ENCODE measurements around the gene DEDD2. TPM values are rescaled to one million over a fixed set of nuclear protein-coding genes. Genes with fewer than 3 reads are reported as not detected.

DEDD2 gene
- total and polyA plus RNA-seq, 4 donors, result 21.5 to 30.2 (median 25.9) TPM

GRCh38 chr19:42151782-42152684, 65.4 kb downstream of the DEDD2 start:
- peaks cover 69% of the 10 kb centered on the region for H3K4me1 ChIP-seq (ENCODE audit: control insufficient read depth, insufficient read depth, low read length)
- no peak overlapping the region for H3K27ac ChIP-seq (ENCODE audit: low read depth, low read length)
- no peaks in the 10 kb centered on the region for H3K27me3 ChIP-seq (ENCODE audit: control insufficient read depth, insufficient read depth, low read length)
- no peak overlapping the region for H3K4me3 ChIP-seq (ENCODE audit: low read depth, low read length)
- peaks cover 3% of the 10 kb centered on the region for H3K36me3 ChIP-seq (ENCODE audit: control insufficient read depth, insufficient read depth, low read length)
- peak in 1 of 6 donors; percentile 61 for DNase-seq (ENCODE audit: low read depth in 4 of 6, low spot score in 6 of 6)
- no peaks in the 10 kb centered on the region for H3K9me3 ChIP-seq (ENCODE audit: control insufficient read depth, insufficient read depth, low read length)
- WGBS (ENCODE audit: insufficient coverage), result 68% methylated on average over 9 of the region's 20 CpGs

DNA sequence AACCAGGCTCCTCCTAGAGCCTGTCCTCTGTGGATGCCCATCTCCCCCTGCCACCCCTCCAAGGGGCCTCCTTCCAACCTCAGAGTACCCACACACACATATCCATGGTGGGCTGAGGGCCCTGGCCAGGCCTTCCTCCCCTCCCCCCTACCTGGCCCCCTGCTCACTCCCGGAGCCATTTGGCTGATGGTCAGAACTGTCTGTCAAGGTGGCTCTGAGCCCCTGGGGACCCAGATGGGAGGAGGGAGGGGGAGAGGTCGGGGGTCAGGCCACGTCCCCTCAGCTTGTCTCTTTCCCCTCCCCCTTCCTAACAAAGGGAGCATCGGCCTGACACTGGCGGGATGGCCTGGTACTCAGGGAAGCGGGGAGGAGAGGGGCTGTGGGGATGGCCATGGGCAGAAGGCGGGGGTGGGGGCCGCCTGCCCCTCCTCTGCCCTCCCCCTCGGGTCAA, 66.5 kb downstream of the DEDD2 start:
- DNase-seq (ENCODE audit: low read depth in 4 of 6, low spot score in 6 of 6), result no peak
- no peaks in the 10 kb centered on the region for H3K9me3 ChIP-seq (ENCODE audit: control insufficient read depth, insufficient read depth, low read length)
- H3K36me3 ChIP-seq (ENCODE audit: control insufficient read depth, insufficient read depth, low read length), result peaks cover 2% of the 10 kb centered on the region
- H3K27me3 ChIP-seq (ENCODE audit: control insufficient read depth, insufficient read depth, low read length), result no peaks in the 10 kb centered on the region
- no peak overlapping the region for H3K4me3 ChIP-seq (ENCODE audit: low read depth, low read length)
- peaks cover 61% of the 10 kb centered on the region for H3K4me1 ChIP-seq (ENCODE audit: control insufficient read depth, insufficient read depth, low read length)
- no CpG with 5 or more reads among the region's 9 CpGs for whole genome bisulfite sequencing (ENCODE audit: insufficient coverage)
- no peak overlapping the region for H3K27ac ChIP-seq (ENCODE audit: low read depth, low read length)

GRCh38 chr19:42150364-42150763, 67.1 kb downstream of the DEDD2 start:
- Histone ChIP-seq H3K27me3 (ENCODE audit: control insufficient read depth, insufficient read depth, low read length) (no peaks in the 10 kb centered on the region), H3K27ac (ENCODE audit: low read depth, low read length) (no peak overlapping the region), H3K36me3 (ENCODE audit: control insufficient read depth, insufficient read depth, low read length) (peaks cover 2% of the 10 kb centered on the region), H3K4me3 (ENCODE audit: low read depth, low read length) (no peak overlapping the region), H3K9me3 (ENCODE audit: control insufficient read depth, insufficient read depth, low read length) (no peaks in the 10 kb centered on the region), H3K4me1 (ENCODE audit: control insufficient read depth, insufficient read depth, low read length) (peaks cover 56% of the 10 kb centered on the region)
- 0% methylated on average over 4 of the region's 17 CpGs for WGBS (ENCODE audit: insufficient coverage)
- peak in 1 of 6 donors; percentile 83 for DNase-seq (ENCODE audit: low read depth in 4 of 6, low spot score in 6 of 6)

DNA sequence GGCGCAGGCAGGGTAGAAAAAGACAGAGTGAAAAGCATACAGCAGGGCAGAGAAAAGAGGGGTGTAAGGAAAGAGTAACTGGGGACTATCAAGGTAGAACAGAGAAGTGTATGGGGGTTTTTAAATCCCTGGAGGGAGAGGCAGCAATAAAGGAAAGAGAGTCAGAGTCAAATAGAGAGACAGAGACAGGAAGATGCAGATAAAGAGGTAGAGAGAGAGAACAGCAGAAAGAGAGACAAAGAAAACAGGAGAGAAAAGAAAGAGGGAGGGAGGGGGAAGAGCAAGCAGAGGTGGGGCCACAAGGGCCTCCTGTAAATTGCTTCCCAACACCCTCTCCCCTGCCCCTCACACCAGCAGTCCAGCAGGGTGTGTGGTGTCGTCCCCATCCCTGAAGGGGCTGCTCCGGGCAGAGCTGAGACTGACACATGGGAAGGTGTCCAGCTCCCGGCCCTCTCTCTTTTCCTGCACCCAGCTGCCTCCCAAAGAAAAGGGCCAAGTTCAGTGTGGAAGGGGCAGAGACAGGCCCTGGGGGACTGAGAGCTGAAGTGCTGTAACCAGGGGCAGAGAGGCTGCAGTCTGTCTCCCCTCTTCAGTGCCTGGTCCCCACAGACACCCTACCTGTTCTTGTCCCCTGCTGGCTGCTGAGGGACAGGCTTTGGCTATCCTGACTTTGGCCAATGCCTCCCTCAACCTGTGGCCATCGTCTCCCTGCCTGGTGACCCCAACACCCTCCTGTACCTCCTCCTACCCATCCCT, 67.9 kb downstream of the DEDD2 start:
- no peak overlapping the region for H3K4me3 ChIP-seq (ENCODE audit: low read depth, low read length)
- H3K27me3 ChIP-seq (ENCODE audit: control insufficient read depth, insufficient read depth, low read length), result no peaks in the 10 kb centered on the region
- no peaks in the 10 kb centered on the region for H3K9me3 ChIP-seq (ENCODE audit: control insufficient read depth, insufficient read depth, low read length)
- no peak for DNase-seq (ENCODE audit: low read depth in 4 of 6, low spot score in 6 of 6)
- peaks cover 2% of the 10 kb centered on the region for H3K36me3 ChIP-seq (ENCODE audit: control insufficient read depth, insufficient read depth, low read length)
- 33% methylated on average over 4 of the region's 5 CpGs for WGBS (ENCODE audit: insufficient coverage)
- H3K27ac ChIP-seq (ENCODE audit: low read depth, low read length), result no peak overlapping the region
- H3K4me1 ChIP-seq (ENCODE audit: control insufficient read depth, insufficient read depth, low read length), result peaks cover 48% of the 10 kb centered on the region

Other genes with a start within 250 kb of the DEDD2 start
- 100 to 1,000 TPM in 1 of 2 donors, 10 to 100 TPM in 1; 85.0 to 434 TPM for gene ATP1A3, start 223.4 kb downstream of the DEDD2 start, total RNA-seq
- 100 to 1,000 TPM; 643 to 704 TPM for gene ATP1A3, start 223.4 kb downstream of the DEDD2 start, polyA plus RNA-seq (ENCODE audit: insufficient read length in 2 of 2)
- gene GRIK5, start 147.5 kb downstream of the DEDD2 start, total RNA-seq, result 10 to 100 TPM; 13.1 to 21.6 TPM
- 10 to 100 TPM; 74.8 to 83.2 TPM for gene GRIK5, start 147.5 kb downstream of the DEDD2 start, polyA plus RNA-seq (ENCODE audit: insufficient read length in 2 of 2)
- 10 to 100 TPM in 1 of 2 donors, 1 to 10 TPM in 1; 7.6 to 10.7 TPM for gene ZNF574, start 141.5 kb downstream of the DEDD2 start, total RNA-seq
- 10 to 100 TPM; 17.2 to 19.4 TPM for gene ZNF574, start 141.5 kb downstream of the DEDD2 start, polyA plus RNA-seq (ENCODE audit: insufficient read length in 2 of 2)
- 1 to 10 TPM; 1.2 to 2.9 TPM for gene POU2F2, start 85.2 kb downstream of the DEDD2 start, total RNA-seq
- gene POU2F2, start 85.2 kb downstream of the DEDD2 start, polyA plus RNA-seq (ENCODE audit: insufficient read length in 2 of 2), result 10 to 100 TPM; 17.9 to 20.6 TPM
- gene ZNF526, start 2.6 kb upstream of the DEDD2 start, total RNA-seq, result 1 to 10 TPM; 4.6 to 6.6 TPM
- 1 to 10 TPM; 5.4 to 7.1 TPM for gene ZNF526, start 2.6 kb upstream of the DEDD2 start, polyA plus RNA-seq (ENCODE audit: insufficient read length in 2 of 2)
- 10 to 100 TPM; 23.7 to 35.0 TPM for gene GSK3A, start 24.9 kb upstream of the DEDD2 start, total RNA-seq
- 100 to 1,000 TPM; 138 to 147 TPM for gene GSK3A, start 24.9 kb upstream of the DEDD2 start, polyA plus RNA-seq (ENCODE audit: insufficient read length in 2 of 2)
- 10 to 100 TPM; 16.1 to 25.0 TPM for gene ERF, start 37.5 kb upstream of the DEDD2 start, total RNA-seq
- 10 to 100 TPM; 50.0 to 57.2 TPM for gene ERF, start 37.5 kb upstream of the DEDD2 start, polyA plus RNA-seq (ENCODE audit: insufficient read length in 2 of 2)
- gene CIC, start 51.6 kb upstream of the DEDD2 start, total RNA-seq, result 10 to 100 TPM; 21.0 to 28.1 TPM
- gene CIC, start 51.6 kb upstream of the DEDD2 start, polyA plus RNA-seq (ENCODE audit: insufficient read length in 2 of 2), result 10 to 100 TPM; 87.8 to 91.1 TPM
- 1 to 10 TPM in 1 of 2 donors, under 1 TPM in 1; 0.30 to 1.5 TPM for gene PRR19, start 84.5 kb upstream of the DEDD2 start, total RNA-seq
- 1 to 10 TPM; 6.4 to 6.9 TPM for gene PRR19, start 84.5 kb upstream of the DEDD2 start, polyA plus RNA-seq (ENCODE audit: insufficient read length in 2 of 2)
- gene PAFAH1B3, start 84.9 kb upstream of the DEDD2 start, total RNA-seq, result 10 to 100 TPM; 48.2 to 90.4 TPM
- 100 to 1,000 TPM; 164 to 174 TPM for gene PAFAH1B3, start 84.9 kb upstream of the DEDD2 start, polyA plus RNA-seq (ENCODE audit: insufficient read length in 2 of 2)
- 10 to 100 TPM; 11.5 to 40.9 TPM for gene TMEM145, start 95.6 kb upstream of the DEDD2 start, total RNA-seq
- 100 to 1,000 TPM in 1 of 2 donors, 10 to 100 TPM in 1; 97.1 to 119 TPM for gene TMEM145, start 95.6 kb upstream of the DEDD2 start, polyA plus RNA-seq (ENCODE audit: insufficient read length in 2 of 2)
- gene MEGF8, start 108.0 kb upstream of the DEDD2 start, total RNA-seq, result 10 to 100 TPM; 35.2 to 44.0 TPM
- 10 to 100 TPM; 84.5 to 93.3 TPM for gene MEGF8, start 108.0 kb upstream of the DEDD2 start, polyA plus RNA-seq (ENCODE audit: insufficient read length in 2 of 2)
- 1 to 10 TPM in 1 of 2 donors, under 1 TPM in 1; 0.50 to 1.2 TPM for gene CNFN, start 172.6 kb upstream of the DEDD2 start, total RNA-seq
- 1 to 10 TPM; 2.9 to 3.1 TPM for gene CNFN, start 172.6 kb upstream of the DEDD2 start, polyA plus RNA-seq (ENCODE audit: insufficient read length in 2 of 2)
- gene LIPE, start 209.7 kb upstream of the DEDD2 start, total RNA-seq, result 10 to 100 TPM in 1 of 2 donors, 1 to 10 TPM in 1; 6.7 to 10.8 TPM
- gene LIPE, start 209.7 kb upstream of the DEDD2 start, polyA plus RNA-seq (ENCODE audit: insufficient read length in 2 of 2), result 10 to 100 TPM; 29.4 to 34.2 TPM
- not detected for gene CXCL17, start 225.3 kb upstream of the DEDD2 start, total RNA-seq
- under 1 TPM in 1 of 2 donors, not detected in 1; 0.18 TPM for gene CXCL17, start 225.3 kb upstream of the DEDD2 start, polyA plus RNA-seq (ENCODE audit: insufficient read length in 2 of 2)

Data from spinal cord (tissue), 10 donors.